ENCODE measurements around the gene ATP10A. TPM values are rescaled to one million over a fixed set of nuclear protein-coding genes. Genes with fewer than 3 reads are reported as not detected.
A peak's percentile ranks its signal among the peaks of the same experiment; 100 is the strongest.

Gene ATP10A
- total RNA-seq, 1 donor from 2014 or later: 0.58 TPM

DNA sequence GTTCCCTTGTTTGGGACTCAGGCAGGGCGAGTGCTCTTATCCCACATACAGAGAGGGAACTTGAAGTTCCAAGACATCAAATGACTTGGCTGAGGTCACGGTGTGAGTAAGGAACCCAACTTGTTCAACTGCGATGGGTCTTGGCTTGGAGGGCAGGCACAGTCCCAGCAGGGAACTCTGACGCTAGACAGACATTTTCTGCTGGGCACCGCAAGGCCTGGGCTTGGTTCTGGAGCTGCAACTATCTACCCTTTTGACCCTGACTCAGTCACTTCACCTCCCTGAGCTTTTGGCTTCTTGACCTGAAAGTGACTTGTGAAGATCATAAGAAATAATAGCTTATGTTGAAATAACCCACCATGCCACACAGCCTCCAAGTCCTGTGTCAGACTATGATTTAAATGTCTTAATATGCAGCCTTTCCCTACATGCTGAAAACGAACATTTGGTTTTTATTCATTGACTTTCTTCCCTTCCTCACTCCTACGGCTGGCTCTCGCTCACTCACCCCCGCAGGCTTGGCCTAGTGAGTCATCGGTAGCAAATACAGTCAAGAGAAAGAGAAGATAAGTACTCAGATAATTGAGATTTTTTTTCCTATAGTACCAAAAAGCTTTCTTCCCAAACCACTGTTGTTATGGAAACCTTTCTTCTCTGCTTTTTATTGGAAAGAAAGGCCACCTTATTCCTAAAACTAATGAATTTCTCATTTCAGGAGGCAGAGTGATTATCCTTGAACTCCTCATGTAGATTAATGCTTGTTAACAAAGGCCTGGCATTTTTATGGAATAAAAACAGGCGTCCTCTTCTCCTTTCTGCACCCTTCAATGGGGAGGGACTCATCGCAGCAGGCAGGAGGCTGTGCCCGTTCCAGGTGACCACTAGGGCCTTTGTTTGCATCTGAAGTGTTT, 178.4 kb downstream of the ATP10A start:
- no peak overlapping the region for H3K4me3 ChIP-seq
- intact Hi-C loops (cut with micrococcal nuclease): no loop called here
- no peaks in the 10 kb centered on the region for H3K9me3 ChIP-seq (replicated peaks)
- TF ChIP-seq, protein P1, sequence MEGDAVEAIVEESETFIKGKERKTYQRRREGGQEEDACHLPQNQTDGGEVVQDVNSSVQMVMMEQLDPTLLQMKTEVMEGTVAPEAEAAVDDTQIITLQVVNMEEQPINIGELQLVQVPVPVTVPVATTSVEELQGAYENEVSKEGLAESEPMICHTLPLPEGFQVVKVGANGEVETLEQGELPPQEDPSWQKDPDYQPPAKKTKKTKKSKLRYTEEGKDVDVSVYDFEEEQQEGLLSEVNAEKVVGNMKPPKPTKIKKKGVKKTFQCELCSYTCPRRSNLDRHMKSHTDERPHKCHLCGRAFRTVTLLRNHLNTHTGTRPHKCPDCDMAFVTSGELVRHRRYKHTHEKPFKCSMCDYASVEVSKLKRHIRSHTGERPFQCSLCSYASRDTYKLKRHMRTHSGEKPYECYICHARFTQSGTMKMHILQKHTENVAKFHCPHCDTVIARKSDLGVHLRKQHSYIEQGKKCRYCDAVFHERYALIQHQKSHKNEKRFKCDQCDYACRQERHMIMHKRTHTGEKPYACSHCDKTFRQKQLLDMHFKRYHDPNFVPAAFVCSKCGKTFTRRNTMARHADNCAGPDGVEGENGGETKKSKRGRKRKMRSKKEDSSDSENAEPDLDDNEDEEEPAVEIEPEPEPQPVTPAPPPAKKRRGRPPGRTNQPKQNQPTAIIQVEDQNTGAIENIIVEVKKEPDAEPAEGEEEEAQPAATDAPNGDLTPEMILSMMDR (IDR thresholded peaks at IDR 0.05; ENCODE audit: borderline replicate concordance): no peak
- peaks cover 28% of the 10 kb centered on the region for H3K4me1 ChIP-seq
- peaks cover 23% of the 10 kb centered on the region for H3K27me3 ChIP-seq (ENCODE audit: low read depth)
- no peak for DNase-seq
- no peaks in the 10 kb centered on the region for H3K36me3 ChIP-seq
- peak overlapping the region; percentile 61 for H3K27ac ChIP-seq (replicated peaks)

DNA sequence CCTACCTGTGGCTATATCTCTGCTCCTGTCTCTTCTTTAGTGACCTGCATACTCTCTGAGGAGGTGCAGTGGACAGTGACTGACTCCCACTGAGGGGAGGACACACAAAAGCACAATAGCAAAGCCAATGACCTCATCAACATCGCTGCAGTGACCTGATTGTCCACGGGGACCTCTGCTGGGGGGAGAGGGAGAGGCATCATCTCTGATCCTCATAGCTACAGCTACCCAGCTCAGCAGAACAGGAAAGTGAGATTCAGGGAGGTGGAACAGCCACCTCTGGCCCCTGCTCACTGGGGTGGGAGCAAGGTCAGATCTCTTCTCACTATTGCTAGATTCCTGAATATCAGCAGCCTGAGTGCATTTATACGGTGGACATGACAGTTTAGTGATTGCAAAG, 179.2 kb downstream of the ATP10A start:
- Histone ChIP-seq H3K27ac (replicated peaks) (peak overlapping the region; percentile 61), H3K9me3 (replicated peaks) (no peaks in the 10 kb centered on the region), H3K4me1 (peaks cover 28% of the 10 kb centered on the region), H3K27me3 (ENCODE audit: low read depth) (peaks cover 15% of the 10 kb centered on the region), H3K4me3 (no peak overlapping the region), H3K36me3 (no peaks in the 10 kb centered on the region)
- TF ChIP-seq, protein P1 (IDR thresholded peaks at IDR 0.05; ENCODE audit: borderline replicate concordance): no peak
- intact Hi-C loops (cut with micrococcal nuclease): no loop called here
- DNase-seq: no peak

DNA sequence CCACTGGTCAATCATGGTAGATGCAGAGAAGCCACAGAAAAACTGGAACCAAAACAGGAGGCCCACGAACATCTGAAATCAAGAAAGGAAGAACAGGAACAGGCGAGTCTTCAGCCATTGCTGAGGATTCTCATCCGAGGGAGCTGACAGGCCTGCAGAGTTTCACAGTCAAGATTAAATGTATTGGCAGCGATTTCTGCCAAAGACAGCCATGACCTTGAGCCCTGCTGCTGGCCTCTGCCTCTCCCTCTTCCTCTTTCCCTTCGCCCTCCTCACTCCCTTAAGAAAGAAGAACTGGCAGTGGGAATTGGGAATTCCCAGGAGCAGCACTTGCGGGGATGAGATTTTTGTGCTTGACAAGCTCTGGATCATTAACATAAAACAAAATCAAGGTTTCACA, 179.7 kb downstream of the ATP10A start:
- H3K9me3 ChIP-seq (replicated peaks): no peaks in the 10 kb centered on the region
- intact Hi-C loops (cut with micrococcal nuclease): no loop called here
- no peak overlapping the region for H3K4me3 ChIP-seq
- TF ChIP-seq, protein P1 (IDR thresholded peaks at IDR 0.05; ENCODE audit: borderline replicate concordance): no peak
- DNase-seq: no peak
- H3K27ac ChIP-seq (replicated peaks): peak overlapping the region; percentile 61
- H3K4me1 ChIP-seq: peaks cover 28% of the 10 kb centered on the region
- peaks cover 10% of the 10 kb centered on the region for H3K27me3 ChIP-seq (ENCODE audit: low read depth)
- no peaks in the 10 kb centered on the region for H3K36me3 ChIP-seq

DNA sequence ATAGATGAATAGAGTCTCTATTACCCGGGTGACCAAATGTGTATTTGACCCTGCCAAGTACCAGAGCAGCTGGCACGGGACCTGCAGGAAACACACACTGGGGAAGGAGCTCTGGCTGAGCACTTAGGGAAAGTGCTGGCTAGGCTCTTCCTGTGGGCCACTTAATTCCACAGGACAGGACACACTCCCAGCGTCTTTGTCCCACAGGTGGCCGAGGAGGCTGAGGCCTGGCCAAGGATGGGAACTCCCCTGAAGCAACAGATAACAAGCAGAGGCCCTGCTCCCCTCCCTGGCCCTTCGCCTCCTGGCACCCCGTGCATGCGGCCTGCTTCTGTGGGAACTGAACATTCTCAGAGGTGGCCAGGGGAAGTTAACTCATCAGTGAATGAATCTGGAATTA, 180.8 kb downstream of the ATP10A start:
- H3K4me1 ChIP-seq: peaks cover 28% of the 10 kb centered on the region
- intact Hi-C loops (cut with micrococcal nuclease): no loop called here

DNA sequence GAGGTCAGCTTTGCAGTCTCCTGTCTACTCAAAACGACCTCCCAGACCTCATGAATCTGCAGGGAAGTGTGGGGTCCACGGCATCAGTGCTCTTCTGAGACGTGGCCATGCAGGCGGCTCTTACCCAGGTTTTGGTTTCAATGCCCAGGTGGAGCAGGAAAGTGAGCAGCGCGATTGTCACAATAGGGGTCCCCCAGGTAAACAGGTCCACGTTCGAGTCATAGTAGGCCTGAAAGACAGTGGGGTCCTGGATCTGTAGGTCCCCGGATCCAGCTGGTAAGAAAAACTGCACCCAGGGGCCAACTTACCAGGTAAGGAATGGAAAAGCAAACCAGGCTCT, 182.5 kb downstream of the ATP10A start:
- H3K4me3 ChIP-seq: no peak overlapping the region
- H3K4me1 ChIP-seq: peaks cover 28% of the 10 kb centered on the region
- intact Hi-C loops (cut with micrococcal nuclease): no loop called here
- no peaks in the 10 kb centered on the region for H3K27me3 ChIP-seq (ENCODE audit: low read depth)
- no peak for DNase-seq
- H3K27ac ChIP-seq (replicated peaks): no peak overlapping the region
- H3K36me3 ChIP-seq: no peaks in the 10 kb centered on the region
- no peaks in the 10 kb centered on the region for H3K9me3 ChIP-seq (replicated peaks)
- TF ChIP-seq, protein P1 (IDR thresholded peaks at IDR 0.05; ENCODE audit: borderline replicate concordance): no peak

More for the DNA sequence above, 180.8 kb downstream of the ATP10A start:
- Histone ChIP-seq H3K27me3 (ENCODE audit: low read depth) (no peaks in the 10 kb centered on the region), H3K36me3 (no peaks in the 10 kb centered on the region), H3K9me3 (replicated peaks) (no peaks in the 10 kb centered on the region), H3K27ac (replicated peaks) (peak overlapping the region; percentile 61), H3K4me3 (no peak overlapping the region)
- DNase-seq: peak; percentile 65
- TF ChIP-seq, protein P1 (IDR thresholded peaks at IDR 0.05; ENCODE audit: borderline replicate concordance): no peak

Data from left ventricle myocardium inferior (tissue), 1 donor.